HEK293T (cell line): ENCODE results near the gene SLC10A7.

Experiments
- BHLHE40 ChIP-seq: fragments of 450-650 bp; IDR thresholded peaks from 2 replicates; pipeline ENCODE4 v1.6.1; 2016; ENCODE audit warnings: mild to moderate bottlenecking, moderate library complexity, borderline replicate concordance
- ELF4 ChIP-seq: fragments of 450-650 bp; IDR thresholded peaks from 2 replicates; pipeline ENCODE4 v1.6.1; 2017; ENCODE audit warnings: antibody characterized with exemption
- FOXA1 ChIP-seq: fragments of 450-650 bp; IDR thresholded peaks from 2 replicates; pipeline ENCODE4 v1.6.1; 2016; ENCODE audit warnings: mild to moderate bottlenecking
- FOXM1 ChIP-seq: fragments of 450-650 bp; IDR thresholded peaks from 2 replicates; pipeline ENCODE4 v1.6.1; 2017; ENCODE audit warnings: mild to moderate bottlenecking, borderline replicate concordance
- HDGF ChIP-seq: fragments of 450-650 bp; IDR thresholded peaks from 2 replicates; pipeline ENCODE4 v1.6.1; 2017; ENCODE audit warnings: antibody characterized with exemption, borderline replicate concordance
- LEF1 ChIP-seq: fragments of 450-650 bp; IDR thresholded peaks from 2 replicates; pipeline ENCODE4 v1.6.1; 2017; ENCODE audit warnings: mild to moderate bottlenecking, borderline replicate concordance
- NFRKB ChIP-seq: fragments of 450-650 bp; IDR thresholded peaks from 2 replicates; pipeline ENCODE4 v1.6.1; 2016; ENCODE audit warnings: mild to moderate bottlenecking, moderate library complexity
- SP1 ChIP-seq: fragments of 450-650 bp; IDR thresholded peaks from 2 replicates; pipeline ENCODE4 v1.6.1; 2017
- SUZ12 ChIP-seq: fragments of 450-650 bp; IDR thresholded peaks from 2 replicates; pipeline ENCODE4 v1.6.1; 2016; ENCODE audit warnings: mild to moderate bottlenecking
- TARDBP ChIP-seq: fragments of 450-650 bp; IDR thresholded peaks from 2 replicates; pipeline ENCODE4 v1.6.1; 2016
- ZNF384 ChIP-seq: fragments of 450-650 bp; IDR thresholded peaks from 2 replicates; pipeline ENCODE4 v1.6.1; 2016
- TF ChIP-seq, protein P1 (sequence below): fragments of 450-650 bp; IDR thresholded peaks from 2 replicates; pipeline ENCODE4 v1.6.1; 2016

DNA sequence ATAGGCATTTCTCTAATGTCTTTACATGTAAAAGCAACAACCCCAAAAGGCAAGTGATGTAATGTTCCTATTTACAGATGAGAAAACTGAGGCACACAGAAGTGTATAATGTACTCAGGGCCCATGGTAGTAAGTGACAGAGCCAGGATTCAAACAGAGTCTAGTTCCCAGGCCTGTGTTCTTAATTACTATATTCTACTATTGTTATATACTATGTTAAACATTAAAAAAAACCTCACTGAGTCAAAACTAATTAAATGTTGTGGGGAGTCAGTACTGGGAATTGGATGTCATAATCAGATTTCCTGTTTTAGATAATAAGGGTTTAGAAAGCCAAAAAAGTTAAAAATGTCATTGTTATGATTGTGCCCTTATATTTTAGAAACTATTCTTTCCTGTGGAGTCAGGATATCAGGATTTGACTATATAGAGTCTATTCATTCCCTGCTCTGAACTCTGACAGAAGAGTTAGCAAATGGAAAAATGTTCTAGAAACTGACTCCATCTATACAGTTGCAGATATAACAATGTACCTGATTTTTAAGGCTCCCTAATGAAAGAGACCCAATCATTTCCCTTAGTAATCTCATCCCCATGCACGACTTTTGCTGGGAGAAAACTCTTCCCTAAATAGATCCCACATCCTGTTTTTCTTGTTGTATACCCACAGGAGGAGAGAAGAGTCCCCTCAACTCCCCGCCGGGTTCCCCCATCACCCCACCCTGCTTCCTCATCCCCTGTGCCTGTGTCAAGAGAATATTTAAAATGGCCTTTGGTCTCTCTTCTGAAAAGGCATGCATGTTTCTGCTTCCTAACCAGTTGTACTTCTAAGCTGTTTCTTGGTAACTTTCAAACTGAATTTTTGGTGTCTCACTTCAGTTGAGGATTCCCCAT is 237.7 kb downstream of the SLC10A7 start:
- no peak for TF ChIP-seq LEF1
- TF ChIP-seq NFRKB = no peak
- TF ChIP-seq, protein P1, sequence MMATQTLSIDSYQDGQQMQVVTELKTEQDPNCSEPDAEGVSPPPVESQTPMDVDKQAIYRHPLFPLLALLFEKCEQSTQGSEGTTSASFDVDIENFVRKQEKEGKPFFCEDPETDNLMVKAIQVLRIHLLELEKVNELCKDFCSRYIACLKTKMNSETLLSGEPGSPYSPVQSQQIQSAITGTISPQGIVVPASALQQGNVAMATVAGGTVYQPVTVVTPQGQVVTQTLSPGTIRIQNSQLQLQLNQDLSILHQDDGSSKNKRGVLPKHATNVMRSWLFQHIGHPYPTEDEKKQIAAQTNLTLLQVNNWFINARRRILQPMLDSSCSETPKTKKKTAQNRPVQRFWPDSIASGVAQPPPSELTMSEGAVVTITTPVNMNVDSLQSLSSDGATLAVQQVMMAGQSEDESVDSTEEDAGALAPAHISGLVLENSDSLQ = no peak
- no peak for TF ChIP-seq BHLHE40
- TF ChIP-seq SUZ12 = no peak
- TF ChIP-seq ELF4 = no peak
- TF ChIP-seq SP1 = no peak
- TF ChIP-seq TARDBP = no peak
- TF ChIP-seq FOXM1 = no peak
- no peak for TF ChIP-seq FOXA1
- no peak for TF ChIP-seq HDGF
- TF ChIP-seq ZNF384 = no peak
